H9 (cell line): ENCODE results near the gene PNRC2. TPM values are rescaled to one million over a fixed set of nuclear protein-coding genes. Genes with fewer than 3 reads are reported as not detected.

ENCODE experiments used
- DNase-seq: peaks from one replicate; pipeline ENCODE4 v3.0.0-alpha.2; 2017
- H2AFZ ChIP-seq: one replicate; pipeline ENCODE4 v1.6.1; 2013; ENCODE audit warnings: mild to moderate bottlenecking, low read length, control low read depth, moderate library complexity
- H2AK5ac ChIP-seq: 2 replicates; pipeline ENCODE4 v1.6.1; 2013; ENCODE audit warnings: low read length, control low read depth, mixed read lengths; ENCODE audit not compliant: insufficient read length
- H2BK120ac ChIP-seq: one replicate; pipeline ENCODE4 v1.6.1; 2013; ENCODE audit warnings: low read depth, mild to moderate bottlenecking, low read length, control low read depth, inconsistent platforms; ENCODE audit not compliant: poor library complexity, severe bottlenecking
- H2BK12ac ChIP-seq: 2 replicates; pipeline ENCODE4 v1.6.1; 2013; ENCODE audit warnings: low read length, control low read depth, mixed read lengths, low read depth; ENCODE audit not compliant: insufficient read length
- H2BK15ac ChIP-seq: 2 replicates; pipeline ENCODE4 v1.6.1; 2013; ENCODE audit warnings: low read depth, low read length, control low read depth
- H2BK20ac ChIP-seq: one replicate; pipeline ENCODE4 v1.6.1; 2013; ENCODE audit warnings: low read depth, mild to moderate bottlenecking, low read length, control low read depth, inconsistent platforms; ENCODE audit not compliant: poor library complexity, severe bottlenecking
- H2BK5ac ChIP-seq: 2 replicates; pipeline ENCODE4 v1.6.1; 2013; ENCODE audit warnings: low read length, control low read depth, mixed read lengths; ENCODE audit not compliant: insufficient read length
- H3K14ac ChIP-seq: 2 replicates; pipeline ENCODE4 v1.6.1; 2013; ENCODE audit warnings: low read length, control low read depth; ENCODE audit not compliant: insufficient read depth
- H3K18ac ChIP-seq: 2 replicates; pipeline ENCODE4 v1.6.1; 2013; ENCODE audit warnings: low read depth, mild to moderate bottlenecking, mixed read lengths, low read length, control low read depth; ENCODE audit not compliant: insufficient read length
- H3K23ac ChIP-seq: 2 replicates; pipeline ENCODE4 v1.6.1; 2013; ENCODE audit warnings: low read length, control low read depth, mixed read lengths, low read depth; ENCODE audit not compliant: insufficient read length
- H3K23me2 ChIP-seq: 2 replicates; pipeline ENCODE4 v1.6.1; 2013; ENCODE audit warnings: low read depth, mild to moderate bottlenecking, mixed read lengths, low read length, control low read depth; ENCODE audit not compliant: insufficient read length, poor library complexity, severe bottlenecking
- H3K27ac ChIP-seq: 2 replicates; pipeline ENCODE4 v1.5.1; 2013; ENCODE audit warnings: low read length, control low read depth, mixed read lengths, low read depth; ENCODE audit not compliant: insufficient read length
- H3K27me3 ChIP-seq: 2 replicates; pipeline ENCODE4 v1.6.1; 2013; ENCODE audit warnings: low read length, control low read depth, inconsistent platforms; ENCODE audit not compliant: insufficient read depth
- H3K4ac ChIP-seq: 2 replicates; pipeline ENCODE4 v1.6.1; 2013; ENCODE audit warnings: low read depth, mild to moderate bottlenecking, control low read depth, inconsistent platforms, low read length, moderate library complexity
- H3K4me1 ChIP-seq: 2 replicates; pipeline ENCODE4 v1.6.1; 2013; ENCODE audit warnings: low read length, control low read depth, inconsistent platforms; ENCODE audit not compliant: insufficient read depth
- H3K4me2 ChIP-seq: 2 replicates; pipeline ENCODE4 v1.6.1; 2013; ENCODE audit warnings: low read length, control low read depth, mixed read lengths; ENCODE audit not compliant: insufficient read length, insufficient read depth
- H3K56ac ChIP-seq: 2 replicates; pipeline ENCODE4 v1.6.1; 2013; ENCODE audit warnings: low read depth, mild to moderate bottlenecking, mixed read lengths, low read length, control low read depth; ENCODE audit not compliant: insufficient read length
- H3K79me1 ChIP-seq: 2 replicates; pipeline ENCODE4 v1.6.1; 2013; ENCODE audit warnings: low read depth, mild to moderate bottlenecking, moderate library complexity, low read length, control low read depth, inconsistent platforms; ENCODE audit not compliant: insufficient read depth, poor library complexity, severe bottlenecking
- H3K79me2 ChIP-seq: 2 replicates; pipeline ENCODE4 v1.6.1; 2013; ENCODE audit warnings: low read length, control low read depth, inconsistent platforms; ENCODE audit not compliant: insufficient read depth
- H3K9ac ChIP-seq: 2 replicates; pipeline ENCODE4 v1.6.1; 2013; ENCODE audit warnings: low read length, control low read depth, mixed read lengths; ENCODE audit not compliant: insufficient read length; ENCODE audit errors: extremely low read depth
- H3K9me3 ChIP-seq: one replicate; pipeline ENCODE4 v1.6.1; 2013; ENCODE audit warnings: low read depth, low read length, inconsistent platforms; ENCODE audit not compliant: control insufficient read depth
- H3T11ph ChIP-seq: one replicate; pipeline ENCODE4 v1.6.1; 2013; ENCODE audit warnings: mild to moderate bottlenecking, low read length, control low read depth, inconsistent platforms
- H4K20me1 ChIP-seq: one replicate; pipeline ENCODE4 v1.6.1; 2013; ENCODE audit not compliant: control insufficient read depth, insufficient read length, insufficient read depth
- H4K5ac ChIP-seq: 2 replicates; pipeline ENCODE4 v1.6.1; 2013; ENCODE audit warnings: low read depth, mild to moderate bottlenecking, mixed read lengths, low read length, control low read depth; ENCODE audit not compliant: insufficient read length
- H4K8ac ChIP-seq: replicated peaks from 2 replicates; pipeline ENCODE4 v1.6.1; 2013; ENCODE audit warnings: low read length, control low read depth, mixed read lengths, low read depth; ENCODE audit not compliant: insufficient read length
- H4K91ac ChIP-seq: 2 replicates; pipeline ENCODE4 v1.6.1; 2013; ENCODE audit warnings: low read depth, mild to moderate bottlenecking, moderate library complexity, mixed read lengths, low read length, control low read depth; ENCODE audit not compliant: insufficient read length
- H3K27ac Mint-ChIP-seq, 3 experiments: 2 replicates in 2 of 3; 3 replicates in 1 of 3; pipeline ENCODE4 v1.8.0; 2020 to 2021; ENCODE audit warnings: mixed read lengths in 3 of 3, mild to moderate bottlenecking in 1 of 3, moderate library complexity in 1 of 3
- H3K27me3 Mint-ChIP-seq: 2 replicates; pipeline ENCODE4 v1.8.0; 2021; ENCODE audit warnings: low read depth, mild to moderate bottlenecking, moderate library complexity, mixed read lengths
- H3K36me3 Mint-ChIP-seq, 3 experiments: 2 replicates in 2 of 3; 3 replicates in 1 of 3; pipeline ENCODE4 v1.8.0; 2020 to 2021; ENCODE audit warnings: low read depth in 3 of 3, mixed read lengths in 3 of 3; ENCODE audit not compliant: insufficient read depth in 1 of 3
- H3K4me1 Mint-ChIP-seq, 2 experiments: 2 replicates each; pipeline ENCODE4 v1.8.0; 2020; ENCODE audit warnings: mixed read lengths in 2 of 2
- H3K4me3 Mint-ChIP-seq, 2 experiments: 2 replicates in 1 of 2; 3 replicates in 1 of 2; pipeline ENCODE4 v1.8.0; 2020 to 2021; ENCODE audit warnings: mild to moderate bottlenecking in 2 of 2, mixed read lengths in 2 of 2, moderate library complexity in 1 of 2
- H3K9me3 Mint-ChIP-seq, 2 experiments: 2 replicates in 1 of 2; 3 replicates in 1 of 2; pipeline ENCODE4 v1.8.0; 2020; ENCODE audit warnings: mild to moderate bottlenecking in 2 of 2, mixed read lengths in 2 of 2, moderate library complexity in 1 of 2
- CTCF ChIP-seq: fragments of 200-600 bp; sonication (generic); conservative IDR thresholded peaks from 3 replicates; pipeline ENCODE4 v1.8.0; 2021; ENCODE audit warnings: antibody characterized with exemption, mild to moderate bottlenecking
- WGBS: extraction: QIAGEN DNeasy Blood & Tissue Kit; methylation state at CpG from one replicate; pipeline ENCODE4 v1.1.7; 2013; ENCODE audit warnings: missing lambda C conversion rate, low lambda C conversion rate, mixed read lengths; ENCODE audit not compliant: insufficient read length; ENCODE audit errors: extremely low coverage; 5-methylcytosine and 5-hydroxymethylcytosine counted together
- total RNA-seq: library from RNA; stranded (reverse); gene quantifications from 2 replicates; pipeline ENCODE4 v1.2.1, GENCODE V29; 2021

The PNRC2 gene
- total RNA-seq, 1 experiment from 2014 or later: 87.6 TPM

GRCh38 chr1:24005163-24005562 is 45.5 kb downstream of the PNRC2 start:
- H2BK120ac ChIP-seq: no peak overlapping the region
- no peak for TF ChIP-seq CTCF
- H4K91ac ChIP-seq: no peak overlapping the region
- H3K23ac ChIP-seq: no peak overlapping the region
- no peaks in the 10 kb centered on the region for H3K36me3 Mint-ChIP-seq
- H3K4me2 ChIP-seq: no peak overlapping the region
- H3K9me3 Mint-ChIP-seq: no peaks in the 10 kb centered on the region; a peak in 1 of 5 replicates
- H3K27ac ChIP-seq: no peak overlapping the region
- H3K27me3 Mint-ChIP-seq: no peaks in the 10 kb centered on the region; the same call in 1 of the 2 replicates
- no peak for DNase-seq
- H2BK20ac ChIP-seq: no peak overlapping the region
- H3K9me3 ChIP-seq: no peaks in the 10 kb centered on the region
- H2BK5ac ChIP-seq: no peak overlapping the region
- no peak overlapping the region for H2BK12ac ChIP-seq
- no peak overlapping the region for H2BK15ac ChIP-seq
- no peaks in the 10 kb centered on the region for H3K23me2 ChIP-seq
- H4K8ac ChIP-seq: no peak overlapping the region
- no peaks in the 10 kb centered on the region for H3K79me1 ChIP-seq
- H3K27me3 ChIP-seq: no peaks in the 10 kb centered on the region
- H2AK5ac ChIP-seq: no peak overlapping the region
- H3K18ac ChIP-seq: no peak overlapping the region
- peaks cover 12% of the 10 kb centered on the region; the same call in 1 of the 2 replicates for H3K4me1 ChIP-seq
- H3K9ac ChIP-seq: no peak overlapping the region
- no peak overlapping the region for H4K5ac ChIP-seq
- H3K14ac ChIP-seq: no peak overlapping the region
- H3K4me3 Mint-ChIP-seq: no peak overlapping the region
- H3K4ac ChIP-seq: no peak overlapping the region
- no peak overlapping the region for H3K56ac ChIP-seq
- no peak overlapping the region for H3T11ph ChIP-seq
- no peaks in the 10 kb centered on the region; the same call in 1 of the 2 replicates for H3K79me2 ChIP-seq
- no peaks in the 10 kb centered on the region for H4K20me1 ChIP-seq
- H3K4me1 Mint-ChIP-seq: peaks cover 44 to 45% of the 10 kb centered on the region in 2 experiments
- no peak overlapping the region for H2AFZ ChIP-seq
- no CpG with 5 or more reads among the region's 3 CpGs for WGBS
- H3K27ac Mint-ChIP-seq: peak overlapping the region in 1 of 3 experiments; percentile 86; a peak in 1 of 7 replicates
